Measurements from ENCODE around the gene TMEM89. TPM values are rescaled to one million over a fixed set of nuclear protein-coding genes. Genes with fewer than 3 reads are reported as not detected.

TMEM89 gene
- not detected in 2 replicates for total RNA-seq

DNA sequence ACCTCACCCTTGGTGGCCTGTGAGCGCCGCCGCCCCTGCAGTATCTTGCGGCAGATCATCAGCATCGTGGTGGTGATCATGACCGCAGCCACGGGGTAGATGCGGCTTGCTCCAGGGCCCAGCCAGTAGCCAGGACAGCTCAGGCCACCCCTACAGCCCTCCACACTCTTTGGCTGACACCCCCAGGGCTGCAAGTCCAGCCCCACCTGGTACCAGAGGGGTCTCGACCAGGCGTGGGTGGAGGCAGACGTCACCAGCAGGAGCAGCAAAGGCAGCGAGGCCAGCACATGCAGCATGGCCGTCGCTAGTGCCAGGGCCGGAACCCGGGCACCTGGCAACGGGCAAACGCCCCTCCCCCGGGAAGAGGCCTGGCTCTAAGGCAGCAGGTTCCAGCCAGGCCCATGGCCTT, at the start of gene TMEM89:
Gene TMEM89 (minus strand): TSS at position 309 of the 409 bp plus-strand sequence. CDS start 13 bp downstream, at position 296.

GRCh38 chr3:48662753-48663488, 41.4 kb upstream of the TMEM89 start, which contains the start of gene CELSR3:
CELSR3 (minus strand) TSS chr3:48662886; CDS start chr3:48662634, 252 bp downstream.

GRCh38 chr3:48635222-48636021, 13.9 kb upstream of the TMEM89 start, which contains the start of gene SLC26A6:
SLC26A6 (minus strand) TSS chr3:48635461; CDS start chr3:48635393, 68 bp downstream.

DNA sequence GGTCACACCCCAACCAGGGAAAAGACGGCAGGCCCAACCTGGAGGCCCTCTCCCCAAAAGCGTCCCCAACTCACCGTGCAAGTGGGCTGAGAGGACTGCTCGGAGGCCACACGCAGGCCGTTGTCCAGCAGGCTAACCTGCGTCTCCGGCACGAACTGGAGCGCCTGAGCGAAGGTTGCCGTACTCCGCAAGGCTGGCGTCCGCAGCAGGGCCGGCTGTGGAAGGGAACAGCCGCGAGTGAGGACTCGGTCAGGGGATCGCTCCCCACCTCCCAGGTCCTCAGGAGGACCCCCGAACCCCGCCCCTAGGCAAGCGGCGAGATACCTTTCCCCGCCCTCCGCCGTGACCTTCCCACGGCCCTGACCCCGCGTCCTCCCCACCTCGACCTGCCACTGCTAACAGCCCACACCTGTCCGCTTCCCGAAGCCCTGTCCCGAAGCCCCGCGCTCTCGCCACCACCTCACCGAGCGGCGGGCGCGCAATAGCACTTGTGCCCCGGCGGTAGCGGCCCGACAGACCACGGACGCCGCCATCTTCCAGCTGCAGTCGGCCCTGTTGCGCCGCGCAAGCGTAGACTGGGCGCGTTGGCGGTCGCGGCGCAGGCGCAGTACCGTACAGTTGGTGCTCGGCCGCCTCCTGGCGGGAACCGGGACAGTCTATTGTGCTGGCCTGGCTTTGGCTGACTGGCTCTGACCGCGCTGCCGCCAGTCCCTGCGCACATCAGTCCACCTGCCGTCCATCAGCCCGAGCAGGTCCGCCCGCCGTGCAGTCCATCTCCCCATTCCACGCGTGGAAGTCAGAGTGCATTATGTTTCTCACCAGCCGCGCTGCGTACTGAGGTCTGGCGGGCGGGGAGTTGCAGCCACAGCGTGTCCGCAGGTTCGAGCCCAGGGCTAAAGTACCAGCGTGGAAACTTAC, 12.2 kb downstream of the TMEM89 start, which contains the start of gene UQCRC1:
Gene UQCRC1 (minus strand): TSS at position 559 of the 918 bp plus-strand sequence. CDS start 26 bp downstream, at position 533.

DNA sequence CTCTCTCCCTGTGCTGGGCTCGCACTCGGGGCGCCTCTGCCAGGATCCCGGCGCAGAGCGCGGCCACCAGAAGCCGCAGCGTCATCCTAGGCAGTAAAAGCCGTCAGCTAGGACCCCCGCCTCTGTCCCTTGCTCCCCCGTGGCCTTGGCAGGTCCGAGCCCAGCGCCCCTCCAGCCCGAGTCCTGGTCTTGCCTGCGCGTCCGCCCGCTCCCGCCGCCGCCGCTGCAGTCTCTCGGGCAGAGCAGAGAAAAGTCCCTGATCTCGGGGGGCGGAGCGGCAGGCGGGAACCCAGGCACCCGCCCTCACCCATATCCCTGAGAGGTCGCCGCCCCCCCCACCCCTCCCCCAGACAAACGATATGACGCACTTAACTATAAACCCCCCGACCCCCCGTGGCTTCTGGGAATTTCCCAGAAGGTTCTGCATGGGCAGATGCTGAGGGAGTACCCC, 26.5 kb downstream of the TMEM89 start, which contains the start of gene COL7A1:
Gene COL7A1 (minus strand): TSS at position 255 of the 451 bp plus-strand sequence. CDS start 170 bp downstream, at position 85.

Other genes with a start within 250 kb of the TMEM89 start
- 0.25 TPM in 1 of 2 replicates, not detected in the other for gene FBXW12, start 249.6 kb downstream of the TMEM89 start, total RNA-seq
- 55.9 and 190 TPM in 2 replicates for gene PLXNB1, start 191.7 kb downstream of the TMEM89 start, total RNA-seq
- gene CCDC51, start 181.7 kb downstream of the TMEM89 start, total RNA-seq = 19.9 and 26.2 TPM in 2 replicates
- 77.1 and 221 TPM in 2 replicates for gene TMA7, start 181.5 kb downstream of the TMEM89 start, total RNA-seq
- 5.5 and 11.2 TPM in 2 replicates for gene ATRIP, start 175.0 kb downstream of the TMEM89 start, total RNA-seq
- 190 and 243 TPM in 2 replicates for gene SHISA5, start 117.6 kb downstream of the TMEM89 start, total RNA-seq
- 7.1 and 7.5 TPM in 2 replicates for gene PFKFB4, start 65.0 kb downstream of the TMEM89 start, total RNA-seq
- gene UCN2, start 58.0 kb downstream of the TMEM89 start, total RNA-seq = 8.4 and 9.9 TPM in 2 replicates
- 122 and 146 TPM in 2 replicates for gene COL7A1, start 26.4 kb downstream of the TMEM89 start, total RNA-seq
- gene UQCRC1, start 12.1 kb downstream of the TMEM89 start, total RNA-seq = 349 and 382 TPM in 2 replicates
- gene SLC26A6, start 13.7 kb upstream of the TMEM89 start, total RNA-seq = 28.2 and 29.3 TPM in 2 replicates
- gene CELSR3, start 41.1 kb upstream of the TMEM89 start, total RNA-seq = 1.1 and 3.8 TPM in 2 replicates
- 20.5 and 24.4 TPM in 2 replicates for gene NCKIPSD, start 64.1 kb upstream of the TMEM89 start, total RNA-seq
- 60.1 and 76.3 TPM in 2 replicates for gene IP6K2, start 95.5 kb upstream of the TMEM89 start, total RNA-seq
- 21.8 and 27.9 TPM in 2 replicates for gene PRKAR2A, start 226.1 kb upstream of the TMEM89 start, total RNA-seq